SW480 (cell line): ENCODE data around the gene DLGAP1.
A peak's percentile ranks its signal among the peaks of the same experiment; 100 is the strongest.
"Not testable (repeated sequence)": the region's sequence is repeated elsewhere in the genome, so short reads cannot be mapped to it uniquely, and the experiment has no call there.

Experiments used
- DNase-seq: peaks from one replicate; pipeline ENCODE4 v3.0.0-alpha.2; 2016; ENCODE audit warnings: low spot score

The DLGAP1 gene

DNA sequence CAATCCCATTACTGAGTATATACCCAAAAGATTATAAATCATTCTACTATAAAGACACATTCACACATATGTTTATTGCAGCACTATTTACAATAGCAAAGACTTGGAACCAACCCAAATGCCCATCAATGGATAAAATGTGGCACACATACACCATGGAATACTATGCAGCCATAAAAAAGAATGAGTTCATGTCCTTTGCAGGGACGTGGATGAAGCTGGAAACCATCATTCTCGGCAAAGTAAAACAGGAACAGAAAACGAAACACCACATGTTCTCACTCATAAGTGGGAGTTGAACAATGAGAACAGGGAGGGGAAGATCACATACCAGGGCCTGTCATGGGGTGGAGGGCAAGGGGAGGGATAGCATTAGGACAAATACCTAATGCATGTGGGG, 167.8 kb downstream of the DLGAP1 start:
- DNase-seq, result not testable (repeated sequence)

DNA sequence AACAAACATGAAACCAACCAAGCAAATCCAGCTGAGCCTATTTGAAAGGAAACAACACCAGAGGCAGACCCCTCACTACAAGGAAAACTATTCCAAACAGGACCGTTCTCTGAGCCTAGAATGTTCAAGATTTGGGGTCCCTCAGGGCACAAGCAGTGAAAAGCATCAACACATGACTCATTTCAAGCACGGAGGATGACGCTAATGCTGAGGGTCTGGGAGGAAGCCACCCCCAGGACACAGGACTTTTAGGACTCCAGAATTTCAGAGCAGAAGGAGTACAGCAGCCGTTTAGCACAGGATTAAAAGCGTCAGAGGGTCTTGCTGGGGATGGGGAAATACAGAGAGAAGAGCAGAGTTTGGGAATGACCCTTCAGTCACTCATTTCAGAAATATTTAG, 168.9 kb downstream of the DLGAP1 start:
- DNase-seq, result no peak

DNA sequence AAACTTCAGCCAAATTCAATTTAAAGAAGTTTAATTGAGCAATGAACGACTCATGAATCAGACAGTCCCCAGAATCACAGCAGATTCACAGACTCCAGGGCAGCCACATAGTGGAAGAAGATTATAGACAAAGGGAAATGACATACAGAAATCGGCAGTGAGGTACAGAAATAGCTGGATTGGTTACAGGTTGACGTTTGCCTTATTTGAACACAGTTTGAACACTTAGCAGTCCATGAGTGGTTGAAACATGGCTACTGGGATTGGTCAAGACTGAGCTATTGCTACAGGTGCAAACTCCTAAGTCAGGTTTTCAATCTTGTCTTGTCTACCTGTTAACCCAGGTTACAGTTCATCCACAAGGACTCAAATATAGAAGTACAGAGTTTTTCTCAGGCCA, 169.6 kb downstream of the DLGAP1 start:
- no peak for DNase-seq

DNA sequence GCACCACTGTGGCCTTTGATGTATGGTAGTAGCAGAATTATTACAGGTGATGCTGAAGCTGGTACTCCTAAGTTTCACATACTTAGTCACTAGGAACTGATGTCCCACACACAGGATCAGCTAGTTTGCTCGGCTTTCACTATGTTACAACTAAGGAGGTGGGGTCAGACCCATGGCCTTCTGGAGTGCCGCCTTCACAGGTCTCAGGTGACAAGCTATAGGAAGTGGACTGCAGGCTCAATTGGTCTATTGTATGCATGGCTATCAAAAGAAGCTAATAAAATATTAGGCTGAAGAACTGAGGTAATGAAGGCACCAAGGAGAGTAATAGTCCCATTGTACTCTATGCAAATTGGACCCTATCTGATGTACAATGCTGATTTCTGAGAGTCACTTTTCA, 170.6 kb downstream of the DLGAP1 start:
- DNase-seq, result peak; percentile 20

DNA sequence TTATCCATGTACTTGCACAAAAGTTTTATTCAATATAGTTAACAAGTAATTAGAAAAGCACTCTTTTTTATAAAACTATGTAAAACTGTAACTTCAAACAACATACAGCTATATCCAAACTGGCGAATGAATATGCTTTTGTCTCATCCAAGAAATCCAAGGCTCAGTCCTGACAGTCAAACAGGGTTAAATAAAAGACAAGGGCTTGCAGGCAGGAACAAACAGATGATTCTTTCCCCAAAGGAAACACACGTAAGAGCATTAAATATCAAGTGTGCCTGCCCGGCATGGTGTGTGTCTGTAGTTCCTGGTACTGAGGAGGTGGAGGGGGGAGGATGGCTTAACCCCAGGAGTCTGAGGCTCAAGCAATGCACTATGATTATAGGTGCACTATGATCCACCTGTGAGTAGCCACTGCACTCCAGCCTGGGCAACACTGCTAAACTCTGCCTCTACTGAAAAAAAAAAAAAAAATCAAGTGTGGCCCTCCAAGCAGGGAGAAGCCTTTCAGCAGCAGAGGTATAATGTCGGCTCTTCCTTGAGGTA, 171.3 kb downstream of the DLGAP1 start:
- DNase-seq, result no peak

DNA sequence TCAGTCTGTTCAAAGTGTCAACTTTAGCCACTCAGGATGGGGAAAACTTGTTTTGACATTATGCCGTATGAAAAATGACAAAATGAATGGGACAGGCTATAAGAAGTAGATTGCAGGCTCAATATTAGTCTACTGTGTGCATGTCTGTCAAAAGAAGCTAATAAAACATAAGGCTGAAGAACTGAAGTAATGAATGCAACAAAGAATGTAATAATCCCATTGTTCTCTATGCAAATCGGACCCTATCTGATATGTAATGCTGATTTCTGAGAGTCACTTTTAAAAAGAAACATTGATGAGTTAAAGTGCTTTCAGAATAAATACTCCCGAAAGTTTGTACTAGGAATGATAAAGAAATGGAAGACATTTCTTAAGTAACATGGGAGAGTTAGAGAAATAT, 172.2 kb downstream of the DLGAP1 start:
- DNase-seq, result no peak

DNA sequence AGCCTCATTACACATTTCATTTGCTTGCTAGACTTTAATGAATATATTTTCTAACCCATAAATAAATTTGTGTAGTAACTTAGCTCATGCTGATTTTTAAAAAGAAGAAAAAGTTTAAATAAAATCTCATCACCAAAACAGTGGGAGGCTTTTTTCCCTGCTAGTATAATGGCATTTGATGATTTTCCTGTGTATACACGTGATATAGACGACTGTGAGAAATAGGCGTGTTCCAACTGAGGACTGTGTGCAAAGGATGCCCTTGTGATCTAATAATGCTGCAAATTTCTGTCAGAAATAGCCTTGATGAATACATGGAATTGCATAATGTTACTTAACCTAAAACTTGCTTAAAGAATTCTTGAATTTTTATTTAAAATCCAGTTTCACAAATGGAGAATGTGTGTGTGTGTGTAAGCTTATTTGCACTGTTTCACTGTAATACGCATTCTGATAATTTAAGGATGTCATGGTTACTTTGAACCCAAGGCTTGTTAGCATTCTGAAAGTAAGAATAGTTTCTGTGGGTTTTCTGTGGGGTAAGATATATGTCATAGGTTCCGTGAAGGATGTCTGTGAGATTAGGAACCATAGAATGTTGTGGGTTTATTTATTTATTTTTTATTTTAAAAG, 178.0 kb downstream of the DLGAP1 start:
- DNase-seq, result no peak

DNA sequence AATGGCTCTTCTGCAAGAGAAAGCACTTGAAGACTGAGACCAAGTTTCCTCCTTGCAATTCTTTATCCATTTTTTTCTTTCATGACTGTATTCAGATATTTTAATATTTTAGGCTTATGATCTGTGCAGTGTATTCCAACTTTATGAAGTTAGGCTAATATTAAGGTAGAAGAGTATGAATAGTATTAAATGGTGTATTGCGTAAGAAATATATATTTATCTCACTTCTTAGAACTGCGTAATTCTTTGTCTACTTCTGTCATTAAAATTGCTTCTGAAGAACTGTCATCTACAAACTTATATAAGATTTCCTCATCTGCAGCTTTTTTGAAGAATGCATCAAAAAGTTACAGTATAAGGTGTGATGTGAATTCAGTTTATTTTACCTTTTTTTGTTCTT, 183.2 kb downstream of the DLGAP1 start:
- no peak for DNase-seq

DNA sequence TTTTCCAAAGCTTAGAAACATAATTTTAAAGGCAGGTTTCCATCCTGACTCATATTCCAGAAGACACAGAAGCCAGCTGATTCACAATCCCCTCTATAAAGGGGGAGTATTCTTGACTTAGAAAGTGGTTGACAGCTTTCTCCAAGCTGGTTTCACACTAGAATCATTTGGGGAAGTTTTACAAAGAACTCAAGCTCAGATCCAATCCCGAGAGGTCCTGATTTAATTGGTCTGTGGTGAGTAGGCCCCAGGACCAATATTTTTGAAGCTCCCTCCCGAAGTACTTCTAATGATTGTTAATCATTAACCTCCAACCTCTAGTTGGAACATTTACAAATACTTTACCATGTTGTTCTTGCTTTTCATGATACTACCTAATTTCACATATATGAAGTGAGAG, 184.1 kb downstream of the DLGAP1 start:
- no peak for DNase-seq

DNA sequence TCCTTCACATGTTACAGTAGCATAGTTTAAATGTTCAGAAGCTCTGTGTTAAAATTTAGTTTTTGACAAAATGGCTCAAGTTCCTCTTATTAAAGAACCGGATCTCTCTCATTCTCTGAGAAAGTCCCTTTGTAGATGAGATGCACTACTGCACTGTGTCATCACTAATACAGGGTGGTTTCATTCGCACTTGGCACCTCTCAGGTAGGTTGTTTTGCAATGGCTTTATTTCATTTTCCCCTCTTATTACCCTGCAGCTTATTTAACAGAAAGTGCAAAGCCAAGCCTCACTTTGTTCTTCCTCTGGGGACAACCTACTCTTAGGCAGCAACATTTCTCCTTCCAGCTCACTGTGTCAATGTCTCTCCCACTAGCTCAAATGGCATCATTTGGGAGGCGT, 185.1 kb downstream of the DLGAP1 start:
- DNase-seq, result no peak

DNA sequence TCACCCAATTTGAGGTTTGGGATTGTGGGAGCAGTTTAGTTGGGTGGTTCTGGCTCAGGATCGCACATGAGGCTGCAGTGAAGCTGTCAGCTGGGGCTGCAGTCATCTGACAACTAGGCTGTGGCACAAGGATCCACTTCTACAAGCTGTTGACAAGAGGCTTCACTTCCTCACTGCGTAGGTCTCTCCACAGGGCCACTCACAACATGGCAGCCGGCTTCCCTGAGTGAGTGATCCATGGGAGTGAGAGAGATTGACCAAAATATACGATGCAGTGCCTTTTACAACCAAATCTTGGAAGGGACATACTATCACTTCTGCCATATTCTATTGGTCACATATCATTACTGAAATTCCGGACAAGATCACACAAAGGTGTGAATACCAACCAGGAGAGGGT, 187.5 kb downstream of the DLGAP1 start:
- no peak for DNase-seq

DNA sequence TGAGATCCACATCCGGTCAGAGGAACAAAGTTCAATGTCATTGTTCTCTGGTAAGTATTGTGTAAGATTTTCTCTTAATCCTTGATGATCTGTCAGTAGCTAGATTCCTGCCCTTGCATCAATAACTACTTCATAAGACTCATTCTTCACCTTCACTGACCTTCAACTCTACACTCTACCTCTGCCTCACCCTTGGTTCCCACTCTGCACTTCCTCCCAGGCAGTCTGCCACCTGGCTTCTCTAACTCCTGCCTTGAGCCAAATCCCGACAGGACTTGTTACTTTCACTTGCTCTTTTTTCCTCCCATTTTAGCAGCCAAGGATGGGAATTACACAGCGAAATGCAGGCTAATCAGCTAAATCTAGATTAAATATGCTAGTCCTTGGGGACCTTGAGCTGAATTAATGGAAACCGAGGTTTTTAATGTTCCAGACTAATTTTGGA, 190.7 kb downstream of the DLGAP1 start:
- DNase-seq, result no peak

DNA sequence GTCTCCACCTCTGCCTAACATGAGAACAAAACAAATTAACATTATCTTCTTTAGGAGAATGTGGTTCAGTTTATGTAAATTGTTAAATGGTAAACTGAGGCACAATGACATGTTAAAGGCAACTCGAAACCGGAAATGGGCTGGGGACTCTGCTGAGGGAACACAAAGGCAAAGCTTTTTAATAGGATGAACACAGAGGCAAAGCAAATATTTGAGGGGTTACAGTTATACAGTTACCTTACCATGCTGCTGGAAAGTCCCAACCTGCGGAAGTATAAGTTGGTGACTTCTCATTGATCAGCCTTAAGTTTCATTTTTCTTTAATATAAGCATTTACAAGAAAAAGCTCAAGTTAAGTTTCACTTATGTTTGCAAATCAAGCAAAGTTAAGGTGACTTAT, 195.0 kb downstream of the DLGAP1 start:
- DNase-seq, result no peak

DNA sequence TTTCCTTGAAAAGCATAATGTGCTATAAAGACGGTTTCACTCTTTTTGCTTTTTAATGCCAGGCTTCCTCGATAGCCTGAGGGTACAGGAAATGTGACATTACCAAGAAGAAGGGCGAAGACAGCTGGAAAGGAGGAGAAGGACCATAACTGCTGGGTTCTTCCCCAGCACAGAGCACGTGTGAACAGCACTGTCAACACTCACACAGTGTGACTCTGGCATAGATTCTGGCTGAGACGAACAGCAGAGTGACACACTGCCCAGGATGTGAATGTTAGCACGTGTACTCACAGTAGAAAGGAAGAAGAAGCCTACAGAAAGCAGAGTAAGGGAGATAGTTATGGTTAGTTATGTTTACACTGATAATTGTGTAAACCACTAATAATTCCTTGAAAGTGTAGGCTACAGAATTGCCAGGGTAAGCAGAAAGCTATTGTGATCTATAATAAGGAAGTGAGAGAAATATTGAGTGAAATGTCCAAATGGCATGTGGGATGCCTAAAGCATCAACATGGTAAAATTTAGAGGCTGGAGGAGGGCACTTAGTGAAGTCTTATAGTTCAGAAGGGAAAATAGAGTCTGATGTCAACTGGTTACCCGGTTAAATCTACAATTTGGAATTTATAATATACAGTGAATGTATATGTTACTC, 198.2 kb downstream of the DLGAP1 start:
- no peak for DNase-seq

DNA sequence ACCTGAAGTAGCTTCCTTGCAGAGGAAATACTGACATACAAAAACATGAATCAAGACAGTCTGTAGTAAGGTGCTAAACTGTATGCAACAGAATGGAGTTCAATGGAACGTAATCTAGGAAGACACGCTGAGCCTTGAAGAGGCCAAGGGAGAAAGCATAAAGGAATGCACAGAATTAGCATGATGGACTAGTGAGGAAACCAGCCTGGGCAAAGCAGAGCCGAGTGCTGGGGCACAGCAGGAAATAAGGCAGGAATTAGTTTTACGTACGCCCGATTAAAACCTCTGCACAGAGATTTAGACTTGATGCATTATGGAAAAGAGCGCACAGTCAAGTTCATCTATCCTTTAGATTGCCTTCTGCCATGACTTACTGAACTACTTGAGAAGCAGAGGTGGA, 200.3 kb downstream of the DLGAP1 start:
- DNase-seq, result no peak

DNA sequence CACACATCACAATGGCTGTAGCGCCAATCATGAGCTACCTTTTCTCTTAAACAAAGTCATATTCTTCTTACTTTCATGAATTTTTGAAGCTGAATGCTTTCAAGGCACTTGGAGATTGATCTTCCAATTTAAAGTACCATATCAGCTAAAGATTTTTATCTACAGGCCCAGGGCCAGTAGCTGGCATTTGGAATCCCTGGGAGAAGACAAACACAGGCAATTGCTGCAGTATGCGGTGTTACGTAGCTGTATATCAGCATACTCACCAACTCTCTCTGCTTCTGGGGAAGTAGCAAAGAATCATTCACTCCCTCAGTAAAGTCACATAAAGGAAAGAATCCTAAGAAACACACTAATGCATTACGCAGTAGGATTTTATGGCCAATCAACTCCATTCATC, 202.3 kb downstream of the DLGAP1 start:
- DNase-seq, result no peak

DNA sequence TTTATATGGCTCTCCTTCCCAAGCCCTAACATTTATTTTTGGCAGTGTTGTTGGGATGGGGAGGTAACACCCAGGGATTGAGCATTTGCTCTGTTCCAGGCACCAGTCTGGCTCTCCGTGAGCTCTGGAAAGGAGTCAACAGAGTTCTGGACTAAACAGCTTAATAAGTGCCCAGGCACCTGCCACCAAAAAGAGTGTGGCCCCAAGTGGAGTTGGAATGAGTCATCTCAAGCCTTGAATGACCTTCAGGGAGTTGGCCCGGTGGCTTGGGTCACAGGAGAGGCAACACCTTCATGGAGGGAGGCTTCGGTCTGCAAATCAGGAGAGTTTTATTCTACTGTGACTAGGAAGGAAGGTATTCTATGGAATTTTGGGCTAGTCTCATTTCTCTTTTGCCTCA, 203.2 kb downstream of the DLGAP1 start:
- DNase-seq, result no peak

DNA sequence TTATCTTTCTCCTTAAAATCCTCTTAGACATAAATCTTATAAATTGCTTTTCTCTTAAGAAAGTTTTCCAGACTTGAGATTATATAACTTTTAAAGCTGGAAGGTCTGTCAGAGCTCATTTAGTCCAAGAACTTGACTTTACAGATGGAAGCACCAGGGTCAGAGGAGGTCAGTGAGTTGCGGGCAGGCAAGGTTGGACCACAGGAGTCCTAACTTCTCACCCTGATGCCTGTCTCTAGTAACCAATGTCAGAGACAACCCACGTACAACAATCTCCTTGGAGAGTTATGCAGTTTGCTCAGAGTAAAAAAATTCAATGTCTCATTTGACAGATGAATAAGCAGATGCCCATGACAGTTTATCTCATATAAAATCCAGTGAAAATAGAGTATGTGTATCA, 203.9 kb downstream of the DLGAP1 start:
- DNase-seq, result no peak

DNA sequence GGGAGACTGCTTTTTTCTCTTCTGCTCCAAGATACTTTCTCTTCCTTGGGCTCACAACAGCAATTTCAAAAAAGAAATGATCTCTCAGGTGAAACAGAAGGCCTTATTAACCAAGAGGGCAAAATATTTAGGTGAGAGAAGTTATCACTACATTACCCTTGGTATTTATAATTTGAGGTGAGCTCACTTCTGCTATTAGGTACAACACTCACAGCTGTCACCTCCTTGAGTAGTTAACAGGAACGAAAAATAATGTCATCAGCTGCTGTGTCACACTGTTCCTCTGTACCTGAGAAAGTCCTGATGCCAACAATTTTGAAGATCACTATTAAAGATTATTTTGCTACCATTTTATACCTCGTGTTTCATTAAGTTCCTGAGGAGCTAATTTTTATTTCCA, 205.0 kb downstream of the DLGAP1 start:
- no peak for DNase-seq

DNA sequence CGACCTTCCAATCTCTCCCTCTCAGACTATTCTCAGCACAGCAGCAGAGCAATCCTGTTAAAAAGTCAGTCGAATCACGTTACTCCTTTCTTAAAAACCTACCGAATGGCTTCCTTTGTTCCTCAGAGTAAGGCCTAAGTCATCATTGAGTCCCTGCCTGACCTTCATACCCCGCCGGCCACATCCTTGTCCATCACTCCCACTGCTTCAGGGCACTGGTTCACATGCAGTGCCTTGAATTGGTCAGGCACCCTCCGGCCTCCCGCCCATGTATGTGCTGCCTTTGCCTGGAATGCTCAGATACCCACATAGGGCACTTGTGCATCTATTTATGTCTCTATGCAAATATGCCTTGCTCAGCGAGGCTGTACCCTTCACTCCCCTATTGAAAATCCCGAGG, 206.4 kb downstream of the DLGAP1 start:
- no peak for DNase-seq

DNA sequence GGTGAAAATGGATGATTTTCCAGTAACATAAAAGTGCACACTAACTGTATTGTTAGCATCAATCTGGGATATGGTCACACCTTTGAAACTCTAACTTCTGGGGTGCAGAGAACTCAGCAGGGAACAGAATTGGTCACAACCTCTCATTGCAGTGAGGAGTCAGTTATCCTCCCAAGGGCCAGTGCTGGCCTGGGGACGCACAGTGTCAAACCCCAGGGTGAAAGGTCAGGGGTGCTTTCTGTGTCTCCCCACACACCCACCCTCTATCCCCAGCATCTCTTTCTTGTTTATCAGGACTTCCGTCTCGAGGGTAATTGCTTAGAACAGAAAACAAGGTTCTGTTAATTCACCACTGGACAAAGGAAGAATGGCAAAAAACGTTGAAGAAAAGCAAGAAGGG, 208.7 kb downstream of the DLGAP1 start:
- no peak for DNase-seq

DNA sequence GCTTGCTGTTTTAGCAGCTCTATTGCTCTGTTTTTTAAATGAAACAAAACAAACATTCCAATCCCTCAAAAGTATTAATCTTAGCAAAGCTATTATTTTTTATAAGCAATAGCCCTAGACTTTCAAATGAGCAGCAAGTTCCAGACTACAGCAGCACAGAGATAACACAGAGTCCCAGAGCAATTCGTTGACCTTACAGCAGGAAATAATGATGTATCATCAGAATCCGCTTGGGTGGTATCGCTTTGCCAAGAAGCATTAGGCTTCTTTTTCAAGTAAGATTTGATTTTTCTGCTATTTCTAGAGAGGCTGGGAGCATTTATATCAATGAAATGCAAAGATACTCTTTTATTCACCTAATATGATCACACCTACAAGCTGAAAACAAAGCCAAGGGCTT, 209.7 kb downstream of the DLGAP1 start:
- DNase-seq, result no peak

DNA sequence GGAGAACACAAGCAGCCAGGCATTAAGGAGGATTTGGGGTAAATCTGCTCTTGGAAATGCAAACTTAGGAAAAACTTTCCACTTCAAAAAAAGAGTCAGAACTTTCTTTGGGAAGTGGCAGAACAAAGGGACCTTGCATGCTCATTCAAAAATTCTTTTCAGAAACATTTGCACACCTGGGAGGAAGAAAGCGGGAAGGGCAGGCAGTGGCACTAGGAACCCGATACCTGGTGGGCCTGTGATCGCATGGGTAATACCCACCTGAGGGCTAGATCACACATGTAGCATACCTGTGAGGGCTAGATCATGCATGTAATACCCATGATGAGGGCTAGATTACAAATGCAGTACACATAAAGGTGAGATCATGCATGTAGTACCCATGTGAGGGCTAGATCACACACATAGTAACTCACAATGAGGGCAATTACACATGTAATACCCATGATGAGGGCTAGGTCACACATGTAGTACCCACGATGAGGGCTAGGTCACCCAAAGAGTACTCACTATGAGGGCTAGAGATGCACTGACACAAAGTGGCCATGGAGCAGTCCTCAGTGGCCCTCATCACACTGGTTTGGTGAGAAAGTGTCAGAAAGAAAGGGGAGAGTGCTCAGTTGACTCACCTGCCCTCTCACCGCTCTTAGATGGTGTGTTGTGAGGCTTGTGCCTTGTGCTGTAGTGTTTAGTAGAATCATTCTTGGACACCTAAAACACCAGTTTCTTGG, 212.5 kb downstream of the DLGAP1 start:
- DNase-seq, result no peak
